UCSD-AML1 (cell line): ENCODE data around the gene OR51E1.

Source experiments
- DNase-seq: peaks from one replicate; lab custom pipeline; 2025; ENCODE audit not compliant: unreplicated experiment; lab: John Stamatoyannopoulos, UW

The OR51E1 gene, protein sequence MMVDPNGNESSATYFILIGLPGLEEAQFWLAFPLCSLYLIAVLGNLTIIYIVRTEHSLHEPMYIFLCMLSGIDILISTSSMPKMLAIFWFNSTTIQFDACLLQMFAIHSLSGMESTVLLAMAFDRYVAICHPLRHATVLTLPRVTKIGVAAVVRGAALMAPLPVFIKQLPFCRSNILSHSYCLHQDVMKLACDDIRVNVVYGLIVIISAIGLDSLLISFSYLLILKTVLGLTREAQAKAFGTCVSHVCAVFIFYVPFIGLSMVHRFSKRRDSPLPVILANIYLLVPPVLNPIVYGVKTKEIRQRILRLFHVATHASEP

GRCh38 chr11:4643682-4644081, at the start of gene OR51E1:
TSS of gene OR51E1 (plus strand) at chr11:4643982. CDS start at chr11:4652527, 8,545 bp downstream.
- no peak for DNase-seq

DNA sequence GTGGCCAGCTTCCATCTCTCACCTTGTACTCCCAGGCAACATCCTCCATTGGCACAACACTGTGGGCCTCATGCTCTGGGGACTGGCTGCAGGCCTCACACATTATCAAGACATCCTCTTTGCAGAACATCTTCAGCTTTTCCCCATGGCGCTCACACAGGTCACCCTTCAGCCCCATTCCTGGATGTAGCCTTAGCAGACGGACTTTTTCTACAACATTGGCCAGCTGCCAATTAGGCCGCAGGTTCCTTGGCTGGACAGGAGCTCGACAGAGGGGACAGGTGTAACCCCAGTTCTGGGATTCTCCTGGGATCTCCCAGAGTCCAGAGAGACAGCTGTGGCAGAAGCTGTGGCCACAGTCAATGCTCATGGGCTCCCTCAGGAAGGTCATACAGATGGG, 38.7 kb upstream of the OR51E1 start:
- DNase-seq, result no peak

GRCh38 chr11:4606231-4607015, 37.4 kb upstream of the OR51E1 start:
- no peak for DNase-seq

DNA sequence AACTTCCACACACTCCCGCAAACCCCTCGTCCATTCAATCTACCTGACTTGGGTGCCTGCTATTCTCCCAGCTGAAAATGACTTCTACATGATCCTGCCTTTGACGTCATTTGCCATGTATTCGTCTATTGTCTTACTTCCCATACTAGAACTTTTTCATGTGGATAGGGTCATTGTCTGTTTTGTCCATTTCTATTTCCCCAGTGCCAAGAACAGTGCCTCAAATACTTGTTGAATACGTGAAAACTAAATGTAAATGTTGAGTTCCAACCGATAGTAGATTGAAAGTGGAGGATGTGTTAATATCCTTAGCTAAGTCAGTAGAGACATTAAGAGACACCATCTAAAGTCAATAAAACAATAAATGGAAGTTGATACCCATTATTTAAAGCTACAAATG, 36.7 kb upstream of the OR51E1 start:
- DNase-seq, result no peak

DNA sequence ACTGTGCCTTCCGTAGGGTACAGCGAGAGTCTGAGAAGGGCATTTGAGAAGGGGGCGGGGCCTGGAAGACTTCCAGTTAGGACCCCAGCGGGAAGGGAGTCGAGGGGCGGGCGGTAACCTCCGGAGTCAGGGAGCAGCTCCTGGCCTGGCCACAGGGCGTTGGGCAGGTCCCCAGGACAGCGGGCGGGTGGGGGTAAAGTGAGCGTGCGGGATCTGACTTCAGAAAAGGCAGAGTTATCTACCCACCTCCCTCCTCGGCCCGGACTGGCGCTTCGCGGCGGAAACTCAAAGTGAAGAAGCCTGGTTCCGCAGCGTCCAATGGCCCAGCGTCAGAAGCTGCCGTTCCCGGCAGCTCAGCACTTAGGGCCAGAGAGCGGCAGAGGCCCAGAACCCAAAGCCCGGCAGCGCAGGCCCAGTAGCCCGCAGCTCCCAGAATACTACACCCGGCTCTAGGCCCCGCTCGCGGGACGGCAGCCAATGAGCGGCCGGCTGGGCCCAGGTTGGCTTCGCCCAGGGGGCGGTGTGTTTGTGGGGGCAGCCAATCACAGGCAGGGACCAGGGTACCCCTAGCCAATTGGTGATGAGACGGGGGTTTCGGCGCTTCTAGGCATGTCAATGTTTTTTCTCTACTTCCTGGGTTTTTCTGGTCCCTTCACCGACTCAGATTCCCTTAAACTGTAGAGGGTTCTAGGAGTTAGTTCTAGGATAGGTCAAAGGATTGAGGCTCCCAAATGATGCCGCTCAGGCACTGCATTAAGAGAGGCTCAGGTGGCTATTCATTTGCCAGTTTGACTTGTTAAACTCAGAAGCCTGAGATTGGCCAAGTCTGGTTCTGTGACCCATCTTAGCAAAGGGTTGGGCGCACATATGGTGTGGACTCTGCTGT, 35.8 kb upstream of the OR51E1 start, which contains the start of gene TRIM68:
TSS of gene TRIM68 (minus strand) at position 451 of the 886 bp plus-strand sequence. CDS start 2,727 bp downstream, outside the sequence.
- DNase-seq, result peak; percentile 95

DNA sequence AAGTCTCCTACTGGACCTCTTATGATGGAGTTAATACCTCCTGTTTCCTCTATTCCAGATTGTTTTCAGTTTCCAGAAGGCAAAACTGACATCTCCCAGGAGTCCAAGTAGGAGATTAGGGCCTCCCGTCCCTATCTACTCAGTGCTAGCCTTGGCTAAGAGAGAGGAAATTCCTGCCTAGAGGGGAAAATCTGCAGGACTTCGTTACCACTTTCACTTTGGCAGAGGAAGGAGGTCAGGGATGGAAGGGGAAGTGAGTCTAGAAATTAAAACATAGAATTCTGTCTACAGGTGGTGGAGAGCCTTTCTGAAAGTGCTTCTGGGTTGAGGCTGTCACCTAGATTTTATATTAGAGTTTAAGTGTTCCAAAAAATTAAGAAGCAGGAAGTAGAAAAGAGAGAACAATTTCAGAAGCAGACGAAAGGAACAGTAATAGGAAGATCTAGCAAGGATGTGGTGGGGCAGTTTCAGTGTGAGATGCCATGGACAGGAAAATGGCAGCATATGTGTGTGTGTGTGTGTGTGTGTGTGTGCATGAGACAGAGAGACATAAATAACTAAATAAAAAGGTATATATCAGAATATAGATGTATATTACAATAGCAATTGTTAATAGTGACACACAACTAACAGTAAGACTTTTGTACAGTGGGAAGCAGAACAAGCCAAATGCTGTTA, 33.4 kb upstream of the OR51E1 start:
- peak; percentile 13 for DNase-seq

- DNase-seq, result no peak
These were observed 31.8 kb upstream of the OR51E1 start for GRCh38 chr11:4611986-4612385.

GRCh38 chr11:4615856-4616444, 27.8 kb upstream of the OR51E1 start:
- no peak for DNase-seq

DNA sequence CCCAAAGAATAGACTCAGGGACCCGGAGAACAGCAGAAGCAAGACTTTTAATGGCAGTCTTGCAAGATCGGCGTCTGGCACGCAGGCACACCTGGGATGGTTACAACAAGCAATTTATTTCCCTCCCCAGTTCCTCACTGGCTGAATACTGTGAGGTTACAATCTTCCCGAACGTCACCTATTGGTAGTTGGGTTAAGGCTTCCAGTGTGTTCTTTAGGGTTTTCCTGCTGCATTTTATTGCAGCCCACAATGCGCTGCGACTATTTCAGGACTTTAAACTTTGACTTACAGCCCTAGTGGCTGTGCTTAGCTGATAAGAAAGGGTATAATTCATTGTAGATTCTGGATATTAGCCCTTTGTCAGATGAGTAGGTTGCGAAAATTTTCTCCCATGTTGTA, 24.3 kb upstream of the OR51E1 start:
- no peak for DNase-seq

DNA sequence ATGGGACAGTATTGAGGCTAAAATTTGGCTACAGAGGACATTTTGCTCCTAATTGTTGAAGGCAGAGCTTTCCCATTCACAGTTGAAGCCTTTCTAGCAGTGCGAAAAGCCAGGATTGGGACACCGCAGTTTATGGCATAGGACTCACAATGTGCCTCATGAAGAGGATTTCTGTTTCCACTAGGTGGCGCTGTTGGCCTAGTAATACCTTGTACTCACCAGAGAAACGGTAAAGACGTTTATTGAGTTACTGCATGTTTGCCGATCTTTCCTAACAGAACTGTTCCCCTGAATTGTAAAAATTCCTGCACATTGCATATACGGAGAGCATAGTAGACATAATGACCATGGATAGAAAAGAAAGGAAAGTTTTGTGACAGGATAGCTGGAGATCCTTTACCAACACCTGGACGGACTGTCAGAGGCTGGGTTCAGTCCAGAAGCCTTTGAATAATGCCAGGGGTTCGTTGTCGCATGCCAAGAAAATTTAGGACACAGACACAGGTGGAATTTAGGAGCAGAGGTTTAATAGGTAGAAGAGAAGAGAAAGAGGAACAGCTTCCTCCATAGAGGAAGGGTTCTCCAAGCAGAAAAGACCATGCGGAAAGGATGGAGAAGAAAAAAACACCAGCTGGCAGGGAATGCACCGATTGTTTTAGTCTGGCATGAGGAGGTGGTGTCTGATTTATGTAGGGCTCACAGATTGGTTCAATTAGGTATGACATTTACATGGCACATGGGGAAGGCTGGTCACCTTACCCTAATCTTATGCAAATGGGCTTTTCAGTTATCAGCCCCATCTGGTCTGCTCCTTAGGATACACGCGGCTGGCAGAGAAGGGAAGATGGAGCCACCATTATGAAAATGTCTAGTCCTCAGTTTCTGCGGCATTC, 17.3 kb upstream of the OR51E1 start:
- DNase-seq, result peak; percentile 14

- no peak for DNase-seq
These were observed 7.6 kb upstream of the OR51E1 start for GRCh38 chr11:4636136-4636535.

GRCh38 chr11:4636962-4637661, 6.7 kb upstream of the OR51E1 start, which contains the start of gene OR51D1:
TSS of gene OR51D1 (plus strand) at chr11:4637477. CDS start at chr11:4639791, 2,314 bp downstream.
- peak; percentile 59 for DNase-seq

GRCh38 chr11:4637662-4638047, 6.1 kb upstream of the OR51E1 start:
- no peak for DNase-seq

DNA sequence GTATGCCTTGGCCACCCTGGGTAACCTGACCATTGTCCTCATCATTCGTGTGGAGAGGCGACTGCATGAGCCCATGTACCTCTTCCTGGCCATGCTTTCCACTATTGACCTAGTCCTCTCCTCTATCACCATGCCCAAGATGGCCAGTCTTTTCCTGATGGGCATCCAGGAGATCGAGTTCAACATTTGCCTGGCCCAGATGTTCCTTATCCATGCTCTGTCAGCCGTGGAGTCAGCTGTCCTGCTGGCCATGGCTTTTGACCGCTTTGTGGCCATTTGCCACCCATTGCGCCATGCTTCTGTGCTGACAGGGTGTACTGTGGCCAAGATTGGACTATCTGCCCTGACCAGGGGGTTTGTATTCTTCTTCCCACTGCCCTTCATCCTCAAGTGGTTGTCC, 3.9 kb upstream of the OR51E1 start:
- DNase-seq, result no peak

DNA sequence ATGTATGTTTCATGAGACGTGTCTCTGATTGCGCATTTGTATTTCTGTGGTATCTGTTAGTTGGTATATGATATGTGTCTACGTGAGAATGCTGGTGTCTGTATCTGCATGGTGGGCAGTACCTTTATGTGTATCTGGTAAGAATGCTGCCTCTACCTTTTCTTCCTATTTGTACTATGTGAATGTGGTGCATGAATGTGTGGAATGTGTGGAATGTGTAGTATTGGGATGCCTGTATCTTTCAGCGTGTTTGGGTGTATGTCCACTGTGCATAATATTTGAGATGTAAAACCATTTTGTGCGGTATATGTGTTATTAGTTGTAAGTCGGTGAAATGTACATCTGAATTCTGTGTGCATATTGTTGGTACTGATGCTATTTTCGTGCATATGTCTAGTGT, 2.3 kb upstream of the OR51E1 start:
- no peak for DNase-seq

GRCh38 chr11:4642043-4642442, 1.7 kb upstream of the OR51E1 start:
- DNase-seq, result no peak

DNA sequence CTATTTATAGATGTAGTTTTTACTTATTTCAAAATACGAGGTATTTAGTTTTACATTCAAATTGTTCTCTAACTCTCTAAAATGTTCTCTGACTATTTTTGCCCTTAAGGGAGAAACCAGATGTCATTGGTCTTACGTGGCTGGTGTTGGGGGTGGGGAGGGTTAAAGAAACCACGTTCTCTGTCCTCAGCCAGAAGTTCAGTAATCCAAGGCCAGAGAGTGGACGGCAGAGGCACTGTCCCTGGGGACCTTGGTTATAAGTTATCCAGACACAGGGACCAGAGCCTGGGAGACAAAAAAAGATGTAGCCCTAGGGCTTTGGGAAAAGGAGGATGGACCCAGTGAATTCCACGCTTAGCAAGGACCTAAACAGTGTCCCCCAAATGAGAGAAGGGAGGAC, 706 bp upstream of the OR51E1 start:
- no peak for DNase-seq

DNA sequence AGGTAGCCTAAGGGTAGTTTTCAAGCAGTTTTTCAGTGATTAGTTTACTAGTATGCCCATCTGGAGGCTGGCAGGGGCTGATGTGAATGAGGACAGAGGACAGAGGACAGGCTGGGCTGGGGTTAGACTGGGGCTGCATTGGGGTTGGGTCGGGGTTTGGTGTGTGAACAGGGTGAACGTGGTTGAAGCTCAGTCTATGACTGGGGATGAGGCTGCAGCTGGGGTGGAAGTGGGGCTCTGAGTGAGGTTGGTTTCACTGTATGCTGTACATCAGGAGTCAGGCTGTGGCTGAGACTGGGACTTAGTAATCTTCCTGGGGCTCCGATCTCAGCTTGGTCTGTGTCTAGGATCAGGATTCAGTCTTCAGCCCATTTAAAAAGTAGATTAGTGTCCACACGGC, 451 bp downstream of the OR51E1 start:
- DNase-seq, result no peak

DNA sequence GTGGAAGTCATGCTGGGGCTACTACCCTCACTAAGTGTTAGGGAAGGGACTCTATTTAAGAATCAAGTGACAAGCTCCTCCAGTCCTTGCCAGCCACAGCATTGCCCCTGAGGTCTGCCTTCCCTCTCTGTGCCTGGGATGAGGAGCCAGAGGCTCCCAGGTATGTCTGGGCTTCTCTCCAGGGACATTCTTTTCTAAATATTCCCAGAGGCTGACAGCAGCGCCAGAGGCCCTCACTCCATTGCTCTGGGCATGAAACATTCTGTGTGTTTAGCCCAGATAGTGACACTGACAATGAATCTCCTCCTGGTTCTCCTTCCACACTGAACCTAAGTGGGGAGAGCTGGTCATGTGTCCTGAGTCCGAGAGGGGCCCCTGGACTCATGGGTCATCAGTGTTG, 2.2 kb downstream of the OR51E1 start:
- DNase-seq, result no peak
